Stimulated activated CD8-positive, alpha-beta memory T cell treated with anti-CD3 and anti-CD28 coated beads, Interleukin-7, amount 100 ng/mL, for 1 hour (primary cell): Measurements from ENCODE around the gene CAVIN4.

ENCODE experiments used
- DNase-seq, 2 donors: peaks; one replicate each; pipeline ENCODE4 v3.0.0-alpha.2; 2020; ENCODE audit warnings: low read depth in 2 of 2

CAVIN4 gene

GRCh38 chr9:100590481-100590880 lies 12.6 kb downstream of the CAVIN4 start:
- DNase-seq: no peak

- DNase-seq: no peak
Measured at GRCh38 chr9:100591139-100591538, 13.3 kb downstream of the CAVIN4 start.

GRCh38 chr9:100591639-100592412 lies 13.9 kb downstream of the CAVIN4 start:
- DNase-seq: no peak

- no peak for DNase-seq
Measured at GRCh38 chr9:100595391-100596199, 17.7 kb downstream of the CAVIN4 start.

GRCh38 chr9:100597236-100597635 lies 19.4 kb downstream of the CAVIN4 start:
- no peak for DNase-seq

- peak; percentile 45 to 58 for DNase-seq
Measured at GRCh38 chr9:100598641-100599145, 20.8 kb downstream of the CAVIN4 start.

- no peak for DNase-seq
Measured at GRCh38 chr9:100600521-100601079, 22.7 kb downstream of the CAVIN4 start.

- DNase-seq: no peak
Measured at GRCh38 chr9:100601216-100601615, 23.3 kb downstream of the CAVIN4 start.

- no peak for DNase-seq
Measured at GRCh38 chr9:100602342-100602801, 24.5 kb downstream of the CAVIN4 start.

- DNase-seq: no peak
Measured at GRCh38 chr9:100605405-100605804, 27.5 kb downstream of the CAVIN4 start.

GRCh38 chr9:100619194-100619593 lies 41.3 kb downstream of the CAVIN4 start:
- DNase-seq: no peak

- no peak for DNase-seq
Measured at GRCh38 chr9:100619665-100620064, 41.8 kb downstream of the CAVIN4 start.

- no peak for DNase-seq
Measured at GRCh38 chr9:100623969-100624368, 46.1 kb downstream of the CAVIN4 start.

- DNase-seq: no peak
Measured at GRCh38 chr9:100626949-100627348, 49.1 kb downstream of the CAVIN4 start.

GRCh38 chr9:100637787-100638186 lies 59.9 kb downstream of the CAVIN4 start:
- no peak for DNase-seq
